ENCODE results near the gene STPG3.
A peak's percentile ranks its signal among the peaks of the same experiment; 100 is the strongest.
"Not testable (repeated sequence)": the region's sequence is repeated elsewhere in the genome, so short reads cannot be mapped to it uniquely, and the experiment has no call there.

The STPG3 gene

GRCh38 chr9:137240841-137241489, 10.1 kb upstream of the STPG3 start, which contains the start of gene TUBB4B:
Gene TUBB4B (plus strand): TSS chr9:137241287. CDS start chr9:137241361, 74 bp downstream.
- DNase-seq (ENCODE audit: low spot score) = peak; percentile 100
- CTCF ChIA-PET = interaction anchor here (0.8 to 2.0 kb wide), 4 partner anchors 9 to 554 kb away, joined by 3 to 8 read pairs (median 4); no protein-coding TSS in a partner anchor
- TF ChIP-seq, protein P1, sequence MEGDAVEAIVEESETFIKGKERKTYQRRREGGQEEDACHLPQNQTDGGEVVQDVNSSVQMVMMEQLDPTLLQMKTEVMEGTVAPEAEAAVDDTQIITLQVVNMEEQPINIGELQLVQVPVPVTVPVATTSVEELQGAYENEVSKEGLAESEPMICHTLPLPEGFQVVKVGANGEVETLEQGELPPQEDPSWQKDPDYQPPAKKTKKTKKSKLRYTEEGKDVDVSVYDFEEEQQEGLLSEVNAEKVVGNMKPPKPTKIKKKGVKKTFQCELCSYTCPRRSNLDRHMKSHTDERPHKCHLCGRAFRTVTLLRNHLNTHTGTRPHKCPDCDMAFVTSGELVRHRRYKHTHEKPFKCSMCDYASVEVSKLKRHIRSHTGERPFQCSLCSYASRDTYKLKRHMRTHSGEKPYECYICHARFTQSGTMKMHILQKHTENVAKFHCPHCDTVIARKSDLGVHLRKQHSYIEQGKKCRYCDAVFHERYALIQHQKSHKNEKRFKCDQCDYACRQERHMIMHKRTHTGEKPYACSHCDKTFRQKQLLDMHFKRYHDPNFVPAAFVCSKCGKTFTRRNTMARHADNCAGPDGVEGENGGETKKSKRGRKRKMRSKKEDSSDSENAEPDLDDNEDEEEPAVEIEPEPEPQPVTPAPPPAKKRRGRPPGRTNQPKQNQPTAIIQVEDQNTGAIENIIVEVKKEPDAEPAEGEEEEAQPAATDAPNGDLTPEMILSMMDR (conservative IDR thresholded peaks at IDR 0.05; ENCODE audit: low read depth) = no peak; the same call in 1 of the 2 replicates
- POLR2A ChIA-PET (ENCODE audit: low non-redundant PET) = interaction anchor here (0.5 to 2.0 kb wide), 14 partner anchors 11 to 350 kb away, joined by 3 to 9 read pairs (median 4); partner anchors contain the start of genes ANAPC2, MAN1B1, NELFB and SSNA1
- H3K27ac ChIP-seq = peak within 1 kb of the TSS; percentile 100

DNA sequence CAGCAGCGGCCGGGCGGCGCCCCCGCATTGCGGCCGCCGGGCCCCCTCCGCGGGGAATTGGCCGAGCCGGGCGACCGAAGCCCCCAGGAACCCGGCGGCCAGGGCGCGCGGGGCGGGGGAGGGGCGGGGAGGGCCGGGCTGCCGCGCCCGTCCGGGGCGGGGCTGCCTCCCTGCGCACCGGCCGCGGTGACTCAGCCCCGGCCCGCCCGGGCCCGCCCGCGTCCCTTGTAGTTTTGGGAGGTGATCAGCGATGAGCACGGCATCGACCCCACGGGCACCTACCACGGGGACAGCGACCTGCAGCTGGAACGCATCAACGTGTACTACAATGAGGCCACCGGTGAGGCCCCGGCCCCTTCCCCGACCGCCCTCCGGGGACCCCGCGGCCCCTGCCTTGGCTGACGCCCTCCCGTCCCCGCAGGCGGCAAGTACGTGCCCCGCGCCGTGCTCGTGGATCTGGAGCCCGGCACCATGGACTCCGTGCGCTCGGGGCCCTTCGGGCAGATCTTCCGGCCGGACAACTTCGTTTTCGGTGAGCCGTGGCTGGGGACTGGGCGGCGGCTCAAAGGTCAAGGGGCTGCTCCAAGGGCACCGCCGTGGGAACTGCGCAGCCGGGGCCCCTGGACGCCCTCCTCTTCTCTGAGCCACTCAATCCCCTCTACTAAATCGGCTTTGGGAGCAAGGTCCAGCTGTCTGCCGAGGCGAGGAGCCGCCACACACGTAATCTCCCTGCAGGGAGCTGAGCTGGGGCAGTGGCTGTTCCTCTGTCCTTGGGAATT, 9.4 kb upstream of the STPG3 start:
- POLR2A ChIA-PET (ENCODE audit: low non-redundant PET) = interaction anchor here (0.6 to 2.0 kb wide), 9 partner anchors 12 to 53 kb away, joined by 3 to 9 read pairs (median 4); partner anchors contain the start of genes ANAPC2, NELFB, SSNA1 and TOR4A
- TF ChIP-seq, protein P1 (conservative IDR thresholded peaks at IDR 0.05; ENCODE audit: low read depth) = no peak
- peak overlapping the region; percentile 100 for H3K27ac ChIP-seq
- DNase-seq (ENCODE audit: low spot score) = peak; percentile 89
- CTCF ChIA-PET = interaction anchor here (1.0 to 2.1 kb wide), 3 partner anchors 12 to 15 kb away, joined by 3 to 10 read pairs (median 3); no protein-coding TSS in a partner anchor

GRCh38 chr9:137242269-137243203, 8.6 kb upstream of the STPG3 start:
- TF ChIP-seq, protein P1 (conservative IDR thresholded peaks at IDR 0.05; ENCODE audit: low read depth) = no peak
- ChIA-PET POLR2A (ENCODE audit: low non-redundant PET) (interaction anchor here (0.6 to 1.6 kb wide), 6 partner anchors 11 to 66 kb away, joined by 3 to 9 read pairs (median 4); partner anchors contain the start of genes ANAPC2, NELFB, SSNA1 and TOR4A), CTCF (interaction anchor here (0.7 to 2.1 kb wide), 4 partner anchors 11 to 841 kb away, joined by 3 to 10 read pairs (median 3); no protein-coding TSS in a partner anchor)
- DNase-seq (ENCODE audit: low spot score) = no peak
- peak overlapping the region; percentile 100 for H3K27ac ChIP-seq

GRCh38 chr9:137243266-137243625, 7.8 kb upstream of the STPG3 start:
- DNase-seq (ENCODE audit: low spot score) = not testable (repeated sequence)
- POLR2A ChIA-PET (ENCODE audit: low non-redundant PET) = interaction anchor here (1.3 to 1.6 kb wide), 3 partner anchors 11 to 67 kb away, joined by 4 to 9 read pairs (median 5); partner anchors contain the start of genes ANAPC2, NELFB and SSNA1
- peak overlapping the region; percentile 100 for H3K27ac ChIP-seq
- CTCF ChIA-PET = interaction anchor here (0.7 to 2.1 kb wide), 2 partner anchors 10 to 842 kb away, joined by 3 to 10 read pairs; no protein-coding TSS in a partner anchor

DNA sequence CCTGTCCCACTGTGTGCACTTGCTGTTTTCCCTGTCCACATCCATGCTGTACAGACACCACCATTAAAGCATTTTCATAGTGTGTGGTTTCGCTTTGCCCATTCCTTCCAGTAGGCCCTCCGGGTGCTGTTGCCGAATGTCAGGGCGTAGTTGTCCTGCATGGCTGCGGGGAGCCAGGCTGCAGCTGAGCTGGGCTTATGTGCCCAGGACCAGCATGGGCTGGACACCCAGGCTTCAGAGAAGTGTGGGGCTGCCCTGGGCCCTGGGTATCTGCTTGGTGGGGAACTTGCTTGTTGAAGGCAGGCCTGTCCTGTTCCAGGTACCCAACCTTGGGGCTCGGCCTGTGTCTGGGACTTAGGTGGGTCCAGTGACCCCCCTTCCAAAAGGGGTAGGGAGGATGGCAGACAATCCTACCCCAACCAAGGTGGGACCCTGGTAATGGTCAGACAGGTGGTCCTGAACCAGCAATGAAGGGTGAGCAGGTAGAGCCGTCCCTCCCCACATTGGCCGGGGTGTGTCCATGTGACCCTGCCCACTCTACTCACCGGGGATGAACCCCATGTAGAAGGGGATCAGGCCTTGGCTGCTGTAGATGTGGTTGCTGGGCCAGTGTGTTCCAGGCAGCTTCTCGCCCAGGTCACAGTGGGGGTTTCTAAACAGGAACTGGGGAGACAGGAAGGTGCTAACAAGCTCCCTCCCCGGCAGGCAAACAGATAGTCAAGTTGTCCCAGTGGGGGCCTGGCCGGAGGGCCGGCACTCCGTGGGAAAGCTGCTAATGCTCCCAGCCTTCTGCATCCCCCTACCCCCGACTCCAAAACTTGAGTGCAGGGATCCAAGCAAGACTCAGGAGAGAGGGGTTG, 7.2 kb upstream of the STPG3 start:
- peak overlapping the region; percentile 100 for H3K27ac ChIP-seq
- ChIA-PET POLR2A (ENCODE audit: low non-redundant PET) (interaction anchor here (1.3 to 1.7 kb wide), 3 partner anchors 9 to 67 kb away, joined by 4 to 8 read pairs (median 7); no protein-coding TSS in a partner anchor), CTCF (interaction anchor here (0.7 to 2.1 kb wide), 3 partner anchors 9 to 842 kb away, joined by 3 to 10 read pairs (median 4); no protein-coding TSS in a partner anchor)
- TF ChIP-seq, protein P1 (conservative IDR thresholded peaks at IDR 0.05; ENCODE audit: low read depth) = no peak
- DNase-seq (ENCODE audit: low spot score) = peak; percentile 49
